CD4-positive, alpha-beta memory T cell (primary cell): Measurements from ENCODE around the gene AACS. TPM values are rescaled to one million over a fixed set of nuclear protein-coding genes. Genes with fewer than 3 reads are reported as not detected.
A peak's percentile ranks its signal among the peaks of the same experiment; 100 is the strongest.

Experiments used
- CTCF ChIA-PET: fragments of 350-600 bp; sonication (Branson Sonifier 250); formaldehyde crosslinking; loops from one replicate; lab custom pipeline; 2021; ENCODE audit warnings: inconsistent platforms; ENCODE audit not compliant: partially characterized antibody; lab: Charles Lee
- POLR2A ChIA-PET: fragments of 350-600 bp; sonication (Branson Sonifier 250); formaldehyde crosslinking; loops from one replicate; lab custom pipeline; 2021; ENCODE audit not compliant: partially characterized antibody; lab: Charles Lee
- DNase-seq, 5 donors: peaks; one replicate each; pipeline versions ENCODE4 v3.0.0 to v3.0.0-alpha.2; 2020 to 2022; ENCODE audit warnings: mixed read lengths in 1 of 5
- H3K27ac ChIP-seq: one replicate; pipeline ENCODE4 v1.7.0; 2013; ENCODE audit warnings: low read depth, low read length
- H3K27me3 ChIP-seq: 2 replicates; pipeline ENCODE4 v1.7.0; 2013; ENCODE audit warnings: mild to moderate bottlenecking, low read length, moderate library complexity; ENCODE audit not compliant: insufficient read depth
- H3K36me3 ChIP-seq: 2 replicates; pipeline ENCODE4 v1.7.0; 2013; ENCODE audit warnings: mild to moderate bottlenecking, low read length, moderate library complexity; ENCODE audit not compliant: insufficient read depth
- H3K4me1 ChIP-seq: 2 replicates; pipeline ENCODE4 v1.7.0; 2013; ENCODE audit warnings: mild to moderate bottlenecking, low read length, moderate library complexity; ENCODE audit not compliant: insufficient read depth
- H3K4me3 ChIP-seq, 2 donors: one replicate each; pipeline ENCODE4 v1.7.0; 2013; ENCODE audit warnings: low read length in 2 of 2, mild to moderate bottlenecking in 1 of 2
- H3K9me3 ChIP-seq, 2 donors: one replicate each; pipeline ENCODE4 v1.7.0; 2013; ENCODE audit warnings: low read length in 2 of 2, control low read depth in 1 of 2; ENCODE audit not compliant: control insufficient read depth in 1 of 2
- H3K27ac Mint-ChIP-seq, 7 donors: one replicate each; pipeline ENCODE4 v1.8.0; 2020 to 2021; ENCODE audit warnings: mixed read lengths in 7 of 7, mild to moderate bottlenecking in 6 of 7, inconsistent platforms in 3 of 7, moderate library complexity in 3 of 7
- H3K27me3 Mint-ChIP-seq, 2 donors: one replicate each; pipeline ENCODE4 v1.8.0; 2020 to 2021; ENCODE audit warnings: mixed read lengths in 2 of 2
- H3K36me3 Mint-ChIP-seq, 2 donors: one replicate each; pipeline ENCODE4 v1.8.0; 2020 to 2021; ENCODE audit warnings: mixed read lengths in 2 of 2, inconsistent platforms in 1 of 2, mild to moderate bottlenecking in 1 of 2
- H3K4me1 Mint-ChIP-seq, 4 donors: one replicate each; pipeline ENCODE4 v1.8.0; 2020 to 2021; ENCODE audit warnings: mixed read lengths in 4 of 4, mild to moderate bottlenecking in 1 of 4
- H3K4me3 Mint-ChIP-seq, 8 donors: one replicate each; pipeline ENCODE4 v1.8.0; 2020 to 2021; ENCODE audit warnings: mixed read lengths in 8 of 8, mild to moderate bottlenecking in 7 of 8, moderate library complexity in 6 of 8, inconsistent platforms in 3 of 8
- H3K9me3 Mint-ChIP-seq, 8 donors: one replicate each; pipeline ENCODE4 v1.8.0; 2020 to 2021; ENCODE audit warnings: mixed read lengths in 8 of 8, mild to moderate bottlenecking in 5 of 8, inconsistent platforms in 3 of 8, moderate library complexity in 1 of 8
- intact Hi-C: fragments of 100-400 bp; cut with micrococcal nuclease; formaldehyde crosslinking; loops from one replicate; pipeline ENCODE4 v1.15.1; 2023
- polyA plus RNA-seq, 2 donors: library from polyadenylated mRNA; unstranded; fragments of 300-500 nt; fragmentation: Illumina TruSeq; gene quantifications; one replicate each; pipeline ENCODE4 v1.2.3, GENCODE V29; 2021
- total RNA-seq, 2 experiments: library from RNA; stranded (reverse); gene quantifications; one replicate each; pipeline ENCODE4 v1.2.3, GENCODE V29; 2021

The AACS gene
- total RNA-seq (10 to 100 TPM; 11.8 to 12.2 TPM), polyA plus RNA-seq (10 to 100 TPM in 1 of 2 donors, 1 to 10 TPM in 1; 9.7 to 12.5 TPM)

GRCh38 chr12:125065021-125065918, at the start of gene AACS:
AACS (plus strand) TSS chr12:125065435; CDS start chr12:125065585, 150 bp downstream.
- Mint-ChIP-seq H3K27me3 (peaks cover under 1 to 2% of the 10 kb centered on the region in 2 donors), H3K4me3 (peak within 1 kb of the TSS; percentile 83 to 96 (median 88)), H3K9me3 (no peaks in the 10 kb centered on the region), H3K36me3 (no peaks in the 10 kb centered on the region), H3K27ac (peak within 1 kb of the TSS; percentile 66 to 93 (median 82)), H3K4me1 (peaks cover 11 to 21% (median 13%) of the 10 kb centered on the region in 4 donors)
- intact Hi-C loops, result loop anchor here (1.0 to 2.0 kb wide), 3 partner anchors 16 to 158 kb away; partner anchors contain the start of gene BRI3BP
- H3K9me3 ChIP-seq, result no peaks in the 10 kb centered on the region
- peaks cover 7% of the 10 kb centered on the region for H3K27me3 ChIP-seq
- ChIA-PET CTCF (interaction anchor here (1.0 to 1.4 kb wide), 4 partner anchors 14 to 159 kb away, joined by 3 to 6 read pairs (median 4); no protein-coding TSS in a partner anchor), POLR2A (interaction anchor here (0.8 to 1.2 kb wide), 2 partner anchors 16 to 151 kb away, joined by 3 to 14 read pairs (median 8); partner anchors contain the start of gene UBC)
- H3K27ac ChIP-seq, result peak within 1 kb of the TSS; percentile 56
- H3K36me3 ChIP-seq, result no peaks in the 10 kb centered on the region
- H3K4me3 ChIP-seq, result peak within 1 kb of the TSS; percentile 30 to 58
- peak; percentile 64 to 73 (median 68) for DNase-seq
- peaks cover 15% of the 10 kb centered on the region for H3K4me1 ChIP-seq

- no peaks in the 10 kb centered on the region for H3K27me3 ChIP-seq
- H3K9me3 Mint-ChIP-seq, result no peaks in the 10 kb centered on the region
- no peak overlapping the region for H3K4me3 ChIP-seq
- H3K4me1 Mint-ChIP-seq, result no peaks in the 10 kb centered on the region
- no peak for DNase-seq
- intact Hi-C loops, result no loop called here
- no peaks in the 10 kb centered on the region for H3K36me3 ChIP-seq
- no peak overlapping the region for H3K4me3 Mint-ChIP-seq
- H3K27me3 Mint-ChIP-seq, result no peaks in the 10 kb centered on the region
- H3K9me3 ChIP-seq, result no peaks in the 10 kb centered on the region
- H3K27ac ChIP-seq, result no peak overlapping the region
- H3K4me1 ChIP-seq, result no peaks in the 10 kb centered on the region
- ChIA-PET CTCF (interaction anchor here (0.8 kb wide), 1 partner anchor 15 kb away, joined by 3 read pairs; no protein-coding TSS in a partner anchor), POLR2A (no interaction called here)
- H3K36me3 Mint-ChIP-seq, result peaks cover 13 to 23% of the 10 kb centered on the region in 2 donors
- peak overlapping the region in 1 of 7 donors; percentile 34 for H3K27ac Mint-ChIP-seq
Observed at GRCh38 chr12:125015680-125016310, 49.4 kb upstream of the AACS start.

GRCh38 chr12:125017801-125018200, 47.4 kb upstream of the AACS start:
- intact Hi-C loops, result no loop called here
- Mint-ChIP-seq H3K36me3 (peaks cover 19 to 24% of the 10 kb centered on the region in 2 donors), H3K27me3 (no peaks in the 10 kb centered on the region), H3K27ac (no peak overlapping the region), H3K4me3 (no peak overlapping the region), H3K9me3 (no peaks in the 10 kb centered on the region), H3K4me1 (no peaks in the 10 kb centered on the region)
- ChIA-PET CTCF (no interaction called here), POLR2A (no interaction called here)
- Histone ChIP-seq H3K27me3 (no peaks in the 10 kb centered on the region), H3K27ac (no peak overlapping the region), H3K4me1 (no peaks in the 10 kb centered on the region), H3K4me3 (no peak overlapping the region), H3K9me3 (no peaks in the 10 kb centered on the region), H3K36me3 (no peaks in the 10 kb centered on the region)
- no peak for DNase-seq

- H3K27me3 Mint-ChIP-seq, result no peaks in the 10 kb centered on the region
- no peaks in the 10 kb centered on the region for H3K27me3 ChIP-seq
- H3K36me3 ChIP-seq, result no peaks in the 10 kb centered on the region
- no peak overlapping the region for H3K4me3 ChIP-seq
- H3K4me1 ChIP-seq, result no peaks in the 10 kb centered on the region
- peaks cover 19 to 22% of the 10 kb centered on the region in 2 donors for H3K36me3 Mint-ChIP-seq
- H3K9me3 ChIP-seq, result no peaks in the 10 kb centered on the region
- CTCF ChIA-PET, result interaction anchor here (0.9 kb wide), 1 partner anchor 116 kb away, joined by 3 read pairs; no protein-coding TSS in a partner anchor
- DNase-seq, result no peak
- POLR2A ChIA-PET, result no interaction called here
- intact Hi-C loops, result no loop called here
- peaks cover 0 to 3% (median 0%) of the 10 kb centered on the region in 8 donors for H3K9me3 Mint-ChIP-seq
- peak overlapping the region in 1 of 7 donors; percentile 29 for H3K27ac Mint-ChIP-seq
- H3K27ac ChIP-seq, result no peak overlapping the region
- H3K4me1 Mint-ChIP-seq, result no peaks in the 10 kb centered on the region
- H3K4me3 Mint-ChIP-seq, result no peak overlapping the region
Observed at GRCh38 chr12:125018356-125018755, 46.9 kb upstream of the AACS start.

GRCh38 chr12:125021096-125021495, 44.1 kb upstream of the AACS start:
- Histone ChIP-seq H3K36me3 (no peaks in the 10 kb centered on the region), H3K4me3 (no peak overlapping the region), H3K9me3 (no peaks in the 10 kb centered on the region), H3K27ac (no peak overlapping the region), H3K4me1 (no peaks in the 10 kb centered on the region), H3K27me3 (no peaks in the 10 kb centered on the region)
- H3K4me3 Mint-ChIP-seq, result no peak overlapping the region
- ChIA-PET CTCF (no interaction called here), POLR2A (no interaction called here)
- H3K4me1 Mint-ChIP-seq, result no peaks in the 10 kb centered on the region
- DNase-seq, result no peak
- peaks cover 4 to 23% of the 10 kb centered on the region in 2 donors for H3K36me3 Mint-ChIP-seq
- H3K9me3 Mint-ChIP-seq, result peaks cover 0 to 3% (median 0%) of the 10 kb centered on the region in 8 donors
- no peaks in the 10 kb centered on the region for H3K27me3 Mint-ChIP-seq
- intact Hi-C loops, result no loop called here
- no peak overlapping the region for H3K27ac Mint-ChIP-seq

GRCh38 chr12:125021771-125022170, 43.5 kb upstream of the AACS start:
- Mint-ChIP-seq H3K4me3 (no peak overlapping the region), H3K4me1 (no peaks in the 10 kb centered on the region), H3K27me3 (no peaks in the 10 kb centered on the region), H3K9me3 (peaks cover 0 to 3% (median 0%) of the 10 kb centered on the region in 8 donors), H3K27ac (no peak overlapping the region), H3K36me3 (peaks cover 4 to 23% of the 10 kb centered on the region in 2 donors)
- POLR2A ChIA-PET, result no interaction called here
- Histone ChIP-seq H3K4me3 (no peak overlapping the region), H3K36me3 (no peaks in the 10 kb centered on the region), H3K4me1 (no peaks in the 10 kb centered on the region), H3K27ac (no peak overlapping the region), H3K9me3 (no peaks in the 10 kb centered on the region), H3K27me3 (no peaks in the 10 kb centered on the region)
- CTCF ChIA-PET, result no interaction called here
- no peak for DNase-seq
- intact Hi-C loops, result no loop called here

- DNase-seq, result no peak
- H3K9me3 ChIP-seq, result no peaks in the 10 kb centered on the region
- intact Hi-C loops, result no loop called here
- H3K36me3 Mint-ChIP-seq, result peaks cover 4 to 23% of the 10 kb centered on the region in 2 donors
- H3K4me1 Mint-ChIP-seq, result no peaks in the 10 kb centered on the region
- no peaks in the 10 kb centered on the region for H3K27me3 ChIP-seq
- peaks cover 0 to 3% (median 0%) of the 10 kb centered on the region in 8 donors for H3K9me3 Mint-ChIP-seq
- no peak overlapping the region for H3K4me3 Mint-ChIP-seq
- no peaks in the 10 kb centered on the region for H3K4me1 ChIP-seq
- CTCF ChIA-PET, result no interaction called here
- H3K4me3 ChIP-seq, result no peak overlapping the region
- no peaks in the 10 kb centered on the region for H3K36me3 ChIP-seq
- H3K27ac ChIP-seq, result no peak overlapping the region
- H3K27me3 Mint-ChIP-seq, result no peaks in the 10 kb centered on the region
- POLR2A ChIA-PET, result no interaction called here
- H3K27ac Mint-ChIP-seq, result no peak overlapping the region
Observed at GRCh38 chr12:125023065-125023464, 42.2 kb upstream of the AACS start.
